NCI-H1417 (cell line): Measurements from ENCODE around the gene RHBDL2.
"Not testable (repeated sequence)": the region's sequence is repeated elsewhere in the genome, so short reads cannot be mapped to it uniquely, and the experiment has no call there.

Experiments
- DNase-seq, 3 experiments: peaks; one replicate each; lab custom pipeline; 2025; lab: John Stamatoyannopoulos, UW

RHBDL2 gene

GRCh38 chr1:38941527-38942019 lies at the start of gene RHBDL2:
TSS of gene RHBDL2 (minus strand) at chr1:38941830. CDS start at chr1:38919212, 22,618 bp downstream.
- no peak for DNase-seq

GRCh38 chr1:38990738-38991637 lies 49.4 kb upstream of the RHBDL2 start, which contains the start of gene AKIRIN1:
TSS of gene AKIRIN1 (plus strand) at chr1:38991276. CDS start at chr1:38991381, 105 bp downstream.
- peak; percentile 95 to 97 (median 96) for DNase-seq

DNA sequence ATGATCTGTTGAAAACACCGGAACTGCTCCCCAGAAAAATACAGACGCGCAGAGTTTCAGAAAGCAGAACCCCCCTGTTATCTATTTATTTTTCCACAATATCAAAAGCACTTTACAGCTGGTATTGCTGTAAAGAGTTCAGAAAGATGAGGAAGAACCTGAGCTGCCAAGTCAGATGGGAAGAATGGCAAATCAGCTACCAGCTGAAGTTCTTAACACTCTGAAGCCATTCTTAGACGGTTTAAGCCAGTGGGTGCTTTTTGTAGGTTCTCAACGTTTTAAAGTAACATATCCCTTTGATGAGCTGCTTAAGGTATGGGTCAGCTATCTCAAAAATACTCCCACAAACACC lies 48.7 kb upstream of the RHBDL2 start:
- DNase-seq = no peak

GRCh38 chr1:38989979-38990378 lies 48.3 kb upstream of the RHBDL2 start:
- no peak for DNase-seq

DNA sequence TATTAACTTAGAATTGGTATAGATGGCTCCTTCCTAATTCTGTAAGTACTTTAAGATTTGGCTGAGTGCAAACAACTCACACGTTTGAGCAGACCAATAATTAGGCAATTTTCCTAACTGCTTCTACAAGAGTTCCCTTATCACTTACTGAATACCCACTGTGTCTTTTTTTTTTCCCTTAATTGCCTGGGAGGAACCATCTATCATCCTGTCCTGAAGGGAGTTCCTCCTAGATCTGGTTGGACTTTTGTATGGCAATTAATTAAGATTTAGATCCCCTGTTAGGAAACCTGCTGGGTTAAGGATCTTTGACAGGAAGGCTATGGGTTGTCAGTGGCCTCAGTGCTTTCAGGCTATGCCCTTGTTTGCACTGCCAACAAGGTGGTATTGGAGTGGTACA lies 37.8 kb upstream of the RHBDL2 start:
- peak in 2 of 3 experiments; percentile 12 to 81 for DNase-seq

GRCh38 chr1:38978245-38978542 lies 36.6 kb upstream of the RHBDL2 start:
- not testable (repeated sequence) for DNase-seq

DNA sequence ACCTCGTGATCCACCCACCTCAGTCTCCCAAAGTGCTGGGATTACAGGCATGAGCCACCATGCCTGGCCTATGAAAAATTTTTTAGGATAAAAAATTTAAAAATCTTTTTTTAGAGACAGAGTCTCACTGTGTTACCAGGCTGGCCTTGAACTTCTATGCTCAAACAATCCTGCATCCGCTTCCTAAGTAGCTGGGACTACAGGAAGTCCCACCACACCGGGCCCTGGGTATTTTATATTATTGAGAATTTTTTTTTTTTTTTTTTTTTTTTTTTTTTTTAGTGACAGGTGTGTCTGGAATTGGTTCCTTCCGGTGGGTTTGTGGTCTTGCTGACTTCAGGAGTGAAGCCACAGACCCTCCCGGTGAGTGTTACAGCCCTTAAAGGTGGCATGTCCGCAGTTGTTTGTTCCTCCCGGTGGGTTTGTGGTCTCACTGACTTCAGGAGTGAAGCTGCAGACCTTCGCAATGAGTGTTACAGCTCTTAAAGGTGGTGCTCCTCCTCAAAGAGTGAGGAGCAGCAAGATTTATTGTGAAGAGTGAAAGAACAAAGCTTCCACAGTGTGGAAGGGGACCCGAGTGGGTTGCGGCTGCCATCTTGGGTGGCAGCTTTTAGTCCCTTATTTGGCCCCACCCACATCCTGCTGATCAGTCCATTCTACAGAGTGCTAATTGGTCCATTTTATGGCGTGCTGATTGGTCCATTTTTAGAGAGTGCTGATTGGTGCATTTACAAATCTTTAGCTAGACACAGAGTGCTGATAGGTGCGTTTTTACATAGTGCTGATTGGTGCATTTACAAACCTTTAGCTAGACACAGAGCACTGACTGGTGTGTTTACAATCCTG lies 36.0 kb upstream of the RHBDL2 start:
- DNase-seq = not testable (repeated sequence)

DNA sequence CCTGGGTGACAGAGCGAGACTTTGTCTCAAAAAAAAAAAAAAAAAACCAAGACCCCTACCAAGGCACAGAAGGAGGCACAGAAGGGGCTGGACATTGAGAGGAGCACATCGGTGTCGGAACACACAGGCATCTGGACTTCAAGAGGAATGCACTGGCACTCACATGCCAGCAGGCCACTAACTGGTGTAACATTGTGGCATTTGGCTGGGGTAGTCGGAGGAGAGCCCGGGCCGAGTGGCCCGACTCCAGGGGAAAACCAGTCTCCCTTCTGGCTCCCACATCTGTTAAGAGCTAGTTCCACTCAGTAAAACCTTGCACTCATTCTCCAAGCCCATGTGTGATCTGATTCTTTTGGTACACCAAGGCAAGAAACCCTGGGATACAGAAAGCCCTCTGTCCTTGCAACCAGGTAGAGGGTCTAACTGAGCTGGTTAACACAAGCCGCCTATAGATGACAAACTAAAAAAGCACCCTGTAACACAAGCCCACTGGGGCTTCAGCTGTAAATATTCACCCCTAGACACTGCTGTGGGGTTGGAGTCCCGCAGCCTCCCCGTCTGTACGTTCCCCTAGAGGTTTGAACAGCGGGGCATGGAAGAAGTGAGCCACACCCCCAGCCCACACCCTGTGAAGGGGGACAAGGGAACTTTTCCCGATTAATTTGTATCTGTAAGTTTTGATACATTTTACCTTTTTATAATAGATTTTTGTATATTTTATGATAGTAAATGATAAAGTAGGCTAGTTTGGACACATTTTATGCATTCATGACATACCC lies 32.2 kb upstream of the RHBDL2 start:
- DNase-seq = no peak

GRCh38 chr1:38973145-38973544 lies 31.5 kb upstream of the RHBDL2 start:
- DNase-seq = not testable (repeated sequence)

DNA sequence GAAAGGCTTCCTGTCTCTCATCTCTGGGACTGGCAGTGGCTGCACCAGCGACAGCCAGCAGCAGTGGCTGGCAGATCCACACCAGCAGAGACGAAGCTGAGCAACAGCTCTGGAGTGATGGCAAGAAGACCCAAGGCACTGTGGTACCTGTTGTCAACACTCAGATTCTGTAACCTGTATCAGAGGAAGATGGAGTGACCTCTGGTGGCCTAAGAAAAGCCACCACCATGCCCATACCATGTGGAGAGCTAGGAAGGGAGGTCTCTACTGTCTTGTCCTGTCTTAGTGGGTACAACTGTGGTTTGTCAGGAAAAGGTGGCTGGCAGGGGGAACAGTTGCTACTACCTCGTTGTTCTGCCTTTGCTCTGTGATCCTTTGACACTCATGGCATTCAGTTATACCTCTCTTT lies 22.5 kb upstream of the RHBDL2 start:
- DNase-seq = peak in 1 of 3 experiments; percentile 8

DNA sequence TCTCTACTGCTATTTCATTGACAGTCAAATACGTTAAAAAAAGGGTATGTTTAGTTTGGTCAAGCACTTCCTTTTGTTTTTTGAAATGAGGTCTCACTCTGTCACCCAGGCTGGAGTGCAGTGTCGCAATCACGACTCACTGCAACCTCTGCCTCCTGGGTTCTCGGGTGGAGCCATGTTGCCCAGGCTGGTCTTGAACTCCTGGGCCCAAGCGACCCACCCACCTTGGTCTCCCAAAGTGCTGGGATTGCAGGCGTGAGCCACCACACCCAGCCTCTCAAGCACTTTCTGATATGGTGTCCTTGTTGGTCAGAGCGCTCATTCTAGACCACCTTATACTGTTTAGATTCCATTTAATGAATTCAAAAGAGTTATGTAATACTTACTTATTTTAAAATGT lies 20.9 kb upstream of the RHBDL2 start:
- no peak for DNase-seq

GRCh38 chr1:38962113-38962512 lies 20.5 kb upstream of the RHBDL2 start:
- DNase-seq = no peak

DNA sequence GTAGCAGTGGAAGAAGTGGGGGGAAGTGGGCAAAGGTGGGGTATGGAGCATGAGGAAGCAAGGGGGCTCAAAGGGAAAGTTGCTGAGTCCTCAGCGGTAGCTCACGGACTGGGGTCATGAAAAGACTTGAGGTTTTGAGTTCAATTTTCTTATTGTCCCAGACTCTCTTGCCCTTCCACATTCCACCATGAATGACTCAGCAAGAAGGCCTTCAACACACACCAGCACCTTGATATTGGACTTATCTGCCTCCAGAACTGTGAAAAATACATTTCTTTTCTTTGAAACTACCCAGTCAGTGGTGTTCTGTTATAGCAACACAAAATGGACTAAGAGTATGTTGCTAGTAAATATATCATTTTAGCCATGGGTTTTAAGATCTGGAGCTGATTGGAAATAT lies 17.3 kb upstream of the RHBDL2 start:
- DNase-seq = no peak

DNA sequence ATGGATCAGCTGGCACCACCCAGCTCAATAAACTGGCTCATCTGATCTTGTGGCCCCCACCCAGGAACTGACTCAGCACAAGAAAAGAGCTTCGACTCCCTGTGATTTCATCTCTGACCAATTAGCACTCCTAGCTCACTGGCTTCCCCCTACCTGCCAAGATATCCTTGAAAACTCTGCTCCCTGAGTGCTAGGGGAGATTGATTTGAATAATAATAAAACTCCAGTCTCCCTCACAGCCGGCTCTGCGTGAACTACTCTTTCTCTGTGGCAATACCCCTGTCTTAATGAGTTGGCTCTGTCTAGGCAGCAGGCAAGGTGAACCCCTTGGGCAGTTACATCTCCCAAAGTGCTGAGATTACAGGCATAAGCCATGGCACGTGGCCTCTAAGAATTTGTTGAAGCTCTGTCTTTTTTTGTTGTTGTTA lies 11.8 kb upstream of the RHBDL2 start:
- no peak for DNase-seq

GRCh38 chr1:38950553-38950952 lies 8.9 kb upstream of the RHBDL2 start:
- no peak for DNase-seq

- DNase-seq = no peak
Measured at GRCh38 chr1:38944547-38944946, 2.9 kb upstream of the RHBDL2 start.

DNA sequence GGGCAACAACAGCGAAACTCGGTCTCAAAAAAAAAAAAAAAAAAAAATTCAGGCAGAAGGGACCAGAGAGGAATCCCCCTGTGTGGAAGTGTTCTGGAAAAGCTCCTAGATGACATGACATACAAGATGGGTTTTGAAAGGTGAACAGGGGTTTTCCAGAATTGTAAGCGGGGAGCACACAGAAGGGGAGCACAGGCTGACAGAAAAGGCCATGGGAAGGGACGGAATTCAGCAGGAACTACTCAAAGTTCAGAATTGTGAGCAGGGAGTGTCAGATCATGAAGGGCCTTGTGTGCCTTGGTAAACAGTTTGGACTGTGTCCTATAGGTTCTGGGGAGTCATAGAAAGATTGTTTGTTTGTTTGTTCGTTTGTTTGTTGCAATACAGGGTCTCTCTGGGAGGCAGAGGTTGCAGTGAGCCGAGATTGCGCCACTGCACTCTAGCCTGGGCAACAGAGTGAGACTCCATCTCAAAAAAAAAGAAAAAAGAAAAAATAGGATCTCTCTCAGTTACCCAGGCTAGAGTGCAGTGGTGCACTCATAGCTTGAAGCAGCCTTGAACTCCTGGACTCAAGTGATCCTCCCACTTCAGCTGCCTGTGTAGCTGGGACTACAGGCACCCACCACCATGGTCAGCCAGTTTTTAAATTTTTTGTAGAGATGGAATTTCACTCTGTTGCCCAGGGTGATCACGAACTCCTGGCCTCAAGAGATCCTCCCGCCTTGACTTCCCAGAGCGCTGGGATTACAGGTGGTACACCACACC lies 1.2 kb upstream of the RHBDL2 start:
- no peak for DNase-seq

GRCh38 chr1:38941093-38941492 lies 537 bp downstream of the RHBDL2 start:
- DNase-seq = no peak

DNA sequence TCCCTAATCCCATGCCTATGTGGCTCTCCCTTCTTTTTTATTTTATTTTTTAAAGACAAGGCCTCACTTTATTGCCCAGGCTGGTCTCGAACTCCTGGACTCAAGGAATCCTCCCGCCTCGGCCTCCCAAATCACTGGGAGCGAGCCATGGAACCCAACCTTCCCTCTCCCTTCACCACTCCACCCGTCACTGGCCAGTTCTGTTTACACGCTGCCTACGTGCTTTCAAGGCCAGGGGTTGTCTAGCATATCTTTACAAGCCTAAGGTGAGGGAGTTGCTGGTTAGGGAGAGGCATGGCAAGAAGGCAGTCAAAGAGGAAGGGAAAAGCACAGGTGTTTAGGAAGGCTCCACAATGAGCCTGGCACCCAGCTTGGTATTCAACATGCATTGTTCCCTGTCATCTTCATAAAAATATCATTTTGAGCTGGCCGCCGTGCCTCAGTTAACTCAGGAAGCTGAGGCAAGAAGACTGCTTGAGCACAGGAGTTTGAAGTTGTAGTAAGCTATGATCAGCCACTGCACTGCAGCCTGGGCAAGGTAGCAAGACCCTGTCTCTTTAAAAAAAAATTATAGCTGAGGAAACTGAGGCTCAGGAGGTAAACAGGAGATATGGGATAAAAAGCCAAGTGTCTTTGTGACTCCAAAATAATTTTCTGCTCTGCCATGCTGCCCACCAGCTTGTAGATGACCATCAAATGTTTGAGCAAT lies 1.1 kb downstream of the RHBDL2 start:
- no peak for DNase-seq

GRCh38 chr1:38938722-38939260 lies 2.8 kb downstream of the RHBDL2 start:
- no peak for DNase-seq
